NCI-H2081 treated with DMSO at 0.1 percent for 48 hours (cell line): Measurements from ENCODE around the gene ABCB10.
"Not testable (repeated sequence)": the region's sequence is repeated elsewhere in the genome, so short reads cannot be mapped to it uniquely, and the experiment has no call there.

ENCODE experiments used
- DNase-seq: peaks from one replicate; lab custom pipeline; 2025; lab: John Stamatoyannopoulos, UW

The ABCB10 gene

DNA sequence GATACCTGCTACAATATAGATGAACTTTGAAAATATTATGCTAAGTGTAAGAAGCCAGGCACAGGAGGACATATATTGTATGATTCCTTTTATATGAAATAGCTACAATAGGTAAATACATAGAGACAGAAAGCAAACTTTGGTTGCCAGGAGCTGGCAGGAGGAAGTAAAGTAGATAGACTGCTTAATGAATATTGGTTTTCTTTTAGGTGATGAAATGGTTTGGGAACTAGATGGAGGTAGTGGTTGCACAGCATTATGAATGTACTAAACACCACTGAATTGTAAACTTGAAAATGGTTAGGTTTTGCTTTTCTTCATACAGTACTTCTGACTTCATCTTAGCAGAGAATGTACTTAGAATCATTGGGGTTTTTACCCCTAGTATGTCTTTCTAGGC lies 21.5 kb downstream of the ABCB10 start:
- no peak for DNase-seq

- no peak for DNase-seq
Measured at GRCh38 chr1:229535230-229535629, 23.3 kb downstream of the ABCB10 start.

DNA sequence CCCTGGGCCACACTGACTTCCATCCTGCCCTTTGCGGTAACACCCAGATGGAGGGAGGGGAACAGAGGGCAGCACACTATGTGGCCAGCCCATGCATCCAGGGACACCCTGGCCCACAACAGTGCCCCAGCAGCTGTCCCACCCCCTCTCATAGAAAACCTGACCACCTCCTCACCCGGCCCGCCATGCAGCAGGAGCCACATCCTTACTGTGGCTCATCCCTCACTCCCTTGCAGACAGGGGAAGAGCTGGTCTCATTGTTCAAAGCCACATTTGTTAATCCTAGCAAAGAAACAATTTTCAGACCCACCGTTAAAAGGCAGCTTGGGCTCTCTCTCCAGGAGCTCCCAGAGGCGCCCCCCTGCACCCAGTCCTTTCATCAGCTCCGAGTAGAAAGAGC lies 27.2 kb downstream of the ABCB10 start:
- DNase-seq, result no peak

GRCh38 chr1:229529639-229530038 lies 28.9 kb downstream of the ABCB10 start:
- no peak for DNase-seq

DNA sequence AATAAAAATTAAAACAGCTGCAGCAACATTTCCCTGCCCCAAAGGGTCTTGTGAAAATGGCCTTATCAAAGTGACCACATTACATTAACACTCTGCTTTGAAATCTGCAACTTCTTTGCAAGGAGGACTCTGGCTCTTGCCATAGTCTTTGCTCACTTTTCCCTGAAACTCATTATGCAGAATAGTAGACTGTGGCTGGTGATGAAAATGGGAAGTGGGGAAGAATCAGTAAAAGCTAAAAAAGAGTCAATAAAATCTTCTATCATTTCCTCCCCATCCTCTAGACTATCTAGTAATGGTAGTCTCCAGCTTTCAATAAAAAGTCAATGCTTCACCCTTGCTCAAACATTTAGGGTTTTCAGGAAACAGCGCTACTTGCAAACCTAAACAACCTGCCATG lies 31.8 kb downstream of the ABCB10 start:
- DNase-seq, result no peak

GRCh38 chr1:229523052-229523451 lies 35.5 kb downstream of the ABCB10 start:
- no peak for DNase-seq

- DNase-seq, result no peak
Measured at GRCh38 chr1:229514578-229515275, 43.8 kb downstream of the ABCB10 start.

GRCh38 chr1:229511625-229512024 lies 46.9 kb downstream of the ABCB10 start:
- not testable (repeated sequence) for DNase-seq

GRCh38 chr1:229511201-229511600 lies 47.3 kb downstream of the ABCB10 start:
- not testable (repeated sequence) for DNase-seq

DNA sequence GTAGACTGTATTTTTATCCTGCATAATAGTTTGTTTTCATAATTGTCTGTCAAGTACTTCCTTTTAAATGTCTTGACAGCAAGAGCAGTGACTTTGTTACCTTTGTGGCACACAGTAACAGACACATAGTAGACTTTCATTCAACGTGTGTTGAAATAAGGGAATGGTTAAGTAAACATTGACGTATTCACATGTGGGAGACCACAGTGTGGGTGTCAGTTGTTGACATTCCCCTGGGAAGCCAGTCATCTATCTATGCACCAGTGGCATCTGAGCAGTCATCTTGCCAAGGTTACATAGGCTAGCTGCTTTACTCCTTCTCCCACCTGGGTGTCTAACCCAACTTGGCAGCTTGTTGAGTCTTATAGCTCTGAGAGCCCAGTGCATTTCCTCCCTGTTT lies 48.9 kb downstream of the ABCB10 start:
- no peak for DNase-seq

- DNase-seq, result no peak
Measured at GRCh38 chr1:229508823-229509337, 49.6 kb downstream of the ABCB10 start.

DNA sequence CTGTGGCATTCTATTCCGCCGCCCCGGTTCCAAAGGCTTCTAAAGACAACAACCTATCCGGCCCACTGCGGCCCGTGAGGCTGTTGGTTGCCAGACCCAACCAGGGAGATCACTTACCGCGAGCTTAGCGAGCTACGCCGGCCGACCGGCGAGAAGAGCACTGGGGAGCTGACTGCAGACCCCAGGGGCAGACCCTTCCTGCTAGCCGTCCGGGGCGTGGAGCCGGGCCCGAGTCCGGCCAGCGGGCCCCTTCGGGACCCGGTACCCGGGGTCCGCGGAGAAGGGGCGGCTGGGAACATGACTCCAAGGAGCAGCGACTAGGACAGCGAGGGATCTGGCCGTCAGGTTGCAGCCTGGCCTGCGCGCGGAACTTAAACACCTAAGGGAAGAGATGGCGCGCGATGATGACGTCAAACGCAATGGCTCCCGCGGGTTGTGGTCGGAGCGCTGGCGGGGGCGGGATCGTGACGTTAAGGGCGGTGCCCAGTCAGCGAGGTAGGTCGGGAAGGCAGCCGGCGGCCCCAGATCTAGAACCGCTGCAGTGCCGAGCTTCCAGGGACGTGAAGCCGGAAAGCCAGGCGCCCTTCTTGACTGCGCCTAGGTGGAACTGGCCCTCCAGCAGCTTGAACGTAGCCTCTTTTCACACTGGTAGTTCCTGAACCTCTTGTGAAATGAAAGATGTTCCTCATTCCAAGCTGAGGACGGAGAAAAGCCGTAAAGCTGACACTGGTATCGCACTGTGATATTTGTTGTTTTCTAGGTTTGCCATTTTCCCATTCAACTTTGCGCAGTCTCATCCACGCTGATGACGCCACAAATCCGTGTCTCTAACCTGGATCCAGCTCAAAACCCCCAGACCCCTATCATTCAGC lies 50.3 kb downstream of the ABCB10 start, which contains the start of gene NUP133:
TSS of gene NUP133 (minus strand) at position 391 of the 872 bp plus-strand sequence. CDS start at position 299, 92 bp downstream.
- peak; percentile 89 for DNase-seq

DNA sequence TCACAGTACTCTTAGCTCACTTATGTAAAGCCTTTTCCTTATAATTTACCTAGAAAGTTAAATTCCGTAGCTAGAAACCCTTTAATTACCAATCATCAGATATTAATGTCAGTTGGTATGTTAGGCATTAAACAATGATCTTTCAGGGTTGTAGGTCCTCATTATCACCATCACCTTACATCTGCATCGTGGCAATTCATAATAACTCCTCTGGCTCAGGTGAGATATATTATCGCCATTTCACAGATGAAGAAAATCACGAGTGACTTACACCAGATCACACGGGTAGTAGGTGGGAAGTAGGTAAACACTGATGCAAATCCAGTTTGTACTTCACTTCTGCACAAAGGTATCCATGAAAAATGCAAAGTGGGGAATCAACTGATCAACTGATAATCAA lies 51.0 kb downstream of the ABCB10 start:
- DNase-seq, result no peak

DNA sequence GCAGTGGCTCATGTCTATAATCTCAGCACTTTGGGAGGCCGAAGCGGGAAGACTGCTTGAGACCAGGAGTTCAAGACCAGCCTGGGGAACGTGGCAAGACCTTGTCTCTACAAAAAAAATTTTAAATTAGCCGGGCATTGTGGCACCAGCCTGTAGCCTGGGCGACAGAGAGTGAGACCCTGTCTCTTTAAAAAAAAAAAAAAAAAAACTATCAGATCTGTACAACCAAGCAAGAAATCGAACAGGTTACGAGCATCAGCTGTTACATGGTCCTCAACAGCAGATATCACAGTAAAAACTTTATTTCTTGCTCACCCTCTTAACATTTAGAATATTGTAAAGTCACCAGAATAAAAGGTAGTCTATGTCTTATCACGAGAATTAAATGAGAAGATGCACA lies 51.9 kb downstream of the ABCB10 start:
- DNase-seq, result no peak

DNA sequence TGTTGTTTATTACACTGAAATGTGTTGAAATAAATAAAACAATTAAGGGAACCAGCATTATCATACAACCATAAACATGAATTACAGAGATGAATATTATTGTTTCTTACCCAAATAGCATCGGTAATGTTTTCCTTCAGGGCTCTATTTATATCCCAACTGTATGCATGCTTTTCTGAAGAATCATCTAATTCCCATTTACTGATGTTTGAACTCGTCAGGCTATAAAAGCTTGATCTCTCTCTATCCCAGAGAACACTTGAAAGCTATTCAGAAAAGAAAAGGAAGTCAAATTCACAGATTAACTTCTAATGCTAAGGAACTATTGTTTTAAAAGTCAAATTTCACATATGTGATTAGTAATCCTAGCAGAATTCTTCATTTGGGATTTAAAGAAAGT lies 62.7 kb downstream of the ABCB10 start:
- DNase-seq, result no peak

GRCh38 chr1:229487181-229487580 lies 71.3 kb downstream of the ABCB10 start:
- DNase-seq, result no peak

- no peak for DNase-seq
Measured at GRCh38 chr1:229485318-229485717, 73.2 kb downstream of the ABCB10 start.

GRCh38 chr1:229482511-229482910 lies 76.0 kb downstream of the ABCB10 start:
- no peak for DNase-seq

DNA sequence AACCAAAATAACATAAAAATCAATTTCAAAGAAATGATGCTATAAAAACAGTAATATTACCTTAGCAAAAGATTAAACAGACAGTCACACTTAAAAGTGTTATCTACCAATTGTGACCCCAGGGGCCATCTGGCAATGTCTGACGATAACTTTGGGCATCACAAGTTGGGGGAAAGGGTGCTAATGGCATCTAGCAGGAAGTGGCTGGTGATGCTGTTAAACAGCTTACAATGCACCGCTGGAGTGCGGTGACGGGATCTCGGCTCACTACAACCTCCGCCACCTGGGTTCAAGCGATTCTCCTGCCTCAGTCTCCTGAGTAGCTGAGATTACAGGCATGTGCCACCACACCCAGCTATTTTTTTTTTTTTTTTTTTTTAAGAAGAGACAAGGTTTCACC lies 78.0 kb downstream of the ABCB10 start:
- DNase-seq, result no peak

GRCh38 chr1:229479660-229480399 lies 78.7 kb downstream of the ABCB10 start:
- no peak for DNase-seq

GRCh38 chr1:229478852-229479251 lies 79.7 kb downstream of the ABCB10 start:
- no peak for DNase-seq

DNA sequence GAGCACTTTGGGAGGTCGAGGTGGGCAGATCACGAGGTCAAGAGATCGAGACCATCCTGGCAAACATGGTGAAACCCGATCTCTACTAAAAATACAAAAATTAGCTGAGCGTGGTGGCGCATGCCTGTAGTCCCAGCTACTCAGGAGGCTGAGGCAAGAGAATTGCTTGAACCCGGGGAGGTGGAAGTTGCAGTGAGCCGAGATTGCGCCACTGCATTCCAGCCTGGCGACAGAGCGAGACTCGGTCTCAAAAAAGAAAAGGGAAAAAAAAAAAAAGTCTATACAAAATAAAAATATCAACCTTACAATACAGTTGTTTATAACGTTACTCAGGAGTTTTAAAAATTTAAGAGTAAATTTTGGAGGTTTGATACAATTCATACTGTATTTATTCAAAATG lies 82.6 kb downstream of the ABCB10 start:
- not testable (repeated sequence) for DNase-seq
